HG03575 (cell line): ENCODE measurements around the gene PPP1R16B.

Experiments used
- ATAC-seq: cut with Tn5 transposase; IDR thresholded peaks from one replicate; pipeline ENCODE4 v1.9.1; 2021; ENCODE audit not compliant: unreplicated experiment, insufficient number of reproducible peaks, low FRiP score; ENCODE audit errors: extremely low read depth

PPP1R16B gene

DNA sequence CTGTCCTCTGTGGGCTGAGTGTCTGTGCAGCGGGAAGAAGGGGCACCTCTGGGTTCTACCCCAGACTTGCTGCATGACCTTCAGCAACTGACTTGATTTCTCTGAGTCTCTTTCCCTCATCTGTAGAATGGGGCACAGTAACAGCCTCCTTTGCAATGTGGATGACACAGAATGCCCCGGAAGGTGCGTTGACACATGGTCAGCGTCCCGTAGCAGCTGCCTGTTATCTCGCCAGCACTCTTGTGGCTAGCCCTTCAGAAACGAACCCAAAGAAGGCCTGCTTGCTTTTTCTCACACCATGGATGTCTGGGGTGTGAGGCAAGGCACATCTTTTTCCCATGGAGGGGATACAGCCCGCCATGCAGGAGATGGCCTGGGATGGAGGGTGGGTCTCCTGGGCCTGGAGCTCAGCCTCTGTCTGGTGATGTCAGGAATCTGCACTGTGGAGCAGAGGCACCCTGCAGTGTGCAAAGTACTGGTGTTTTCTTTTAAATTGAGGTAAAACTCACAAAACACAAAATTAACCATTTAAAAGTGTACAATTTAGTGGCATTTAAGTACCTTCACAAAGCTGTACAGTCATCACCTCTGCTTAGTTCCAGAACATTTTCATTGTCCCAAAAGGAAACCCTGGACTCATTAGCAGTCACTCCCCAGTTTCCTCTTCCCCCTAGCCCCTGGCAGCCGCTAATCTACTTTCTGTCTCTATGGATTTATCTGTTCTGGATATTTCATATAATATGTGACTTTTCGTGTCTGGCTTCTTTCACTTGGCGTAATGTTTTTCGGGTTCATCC lies 61.0 kb downstream of the PPP1R16B start:
- no peak for ATAC-seq

- no peak for ATAC-seq
Observed at GRCh38 chr20:38867062-38867359, 61.5 kb downstream of the PPP1R16B start.

DNA sequence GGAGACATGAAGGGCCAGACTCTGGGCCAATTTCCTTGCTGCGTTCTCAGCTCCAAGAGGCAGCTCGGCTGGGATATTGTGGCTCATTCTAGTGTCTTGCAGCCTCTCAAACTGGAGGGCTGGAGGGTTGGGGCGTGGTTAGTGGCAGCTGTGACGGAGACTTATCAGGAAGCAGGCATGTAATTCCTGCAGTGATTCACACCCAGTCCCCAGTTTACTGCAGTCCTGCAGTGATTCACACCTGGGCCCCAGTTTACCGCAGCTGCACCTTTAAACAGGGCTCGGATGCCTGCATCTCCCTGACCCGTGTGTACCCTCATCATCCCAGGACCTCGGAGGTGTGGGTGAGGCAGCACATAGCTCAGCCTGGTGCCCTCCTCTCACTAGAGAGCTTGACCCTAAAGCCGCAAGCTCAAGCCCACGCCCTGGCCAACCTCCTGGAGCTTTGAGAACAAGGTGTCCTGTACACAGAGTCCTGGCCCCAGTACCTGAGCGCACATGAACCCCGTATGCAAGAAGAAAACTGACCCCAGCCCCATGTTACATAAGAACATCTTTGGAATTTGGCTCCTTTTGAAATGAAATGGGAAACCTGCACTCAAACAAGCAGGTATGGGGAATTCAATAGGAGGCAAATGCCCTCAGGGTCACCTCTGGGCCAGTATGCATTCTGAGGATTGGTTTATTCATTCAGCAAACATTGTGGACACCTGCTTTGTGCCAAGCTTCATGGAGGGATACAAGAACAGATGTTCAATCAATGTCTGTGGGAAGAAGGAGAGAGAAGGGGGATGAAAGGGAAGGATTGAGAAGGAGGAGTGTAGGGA lies 65.4 kb downstream of the PPP1R16B start:
- no peak for ATAC-seq

DNA sequence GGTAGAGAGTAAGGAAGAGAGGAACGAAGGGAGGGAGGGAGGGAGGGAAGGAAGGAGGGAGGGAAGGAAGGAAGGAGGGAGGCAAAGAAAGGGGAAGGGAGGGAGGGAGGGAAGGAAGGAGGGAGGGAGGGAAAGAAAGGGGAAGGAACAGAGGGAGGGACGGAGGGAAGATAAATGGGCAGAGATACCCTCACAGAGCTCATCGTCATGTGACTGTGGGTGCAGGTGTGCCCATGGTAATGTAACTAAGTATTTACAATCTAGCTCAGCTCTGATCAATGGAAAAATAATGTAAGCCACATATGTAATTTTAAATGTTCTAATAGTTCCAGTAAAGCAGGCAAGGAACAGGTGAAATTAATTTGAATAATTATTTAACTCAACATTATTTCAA lies 66.1 kb downstream of the PPP1R16B start:
- ATAC-seq = no peak

DNA sequence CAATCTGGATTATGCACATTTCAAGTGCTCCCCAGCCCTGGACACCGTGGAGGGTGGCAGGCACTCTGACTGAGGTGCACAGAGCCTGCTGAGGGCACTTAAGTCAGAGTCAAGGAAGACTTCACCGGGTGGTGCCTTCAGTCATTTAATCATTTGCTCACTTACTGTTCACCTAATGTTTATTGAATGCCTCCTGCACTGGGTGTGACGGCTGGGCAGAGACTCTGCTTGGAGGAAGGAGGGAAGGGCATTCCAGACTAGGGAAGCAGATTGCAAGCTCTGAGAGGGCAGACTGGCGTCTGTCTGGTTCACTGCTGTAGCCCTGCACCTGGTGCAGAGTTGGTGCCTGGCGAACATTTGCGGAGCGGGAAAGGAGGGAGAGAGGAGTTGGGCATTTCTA lies 66.5 kb downstream of the PPP1R16B start:
- no peak for ATAC-seq

DNA sequence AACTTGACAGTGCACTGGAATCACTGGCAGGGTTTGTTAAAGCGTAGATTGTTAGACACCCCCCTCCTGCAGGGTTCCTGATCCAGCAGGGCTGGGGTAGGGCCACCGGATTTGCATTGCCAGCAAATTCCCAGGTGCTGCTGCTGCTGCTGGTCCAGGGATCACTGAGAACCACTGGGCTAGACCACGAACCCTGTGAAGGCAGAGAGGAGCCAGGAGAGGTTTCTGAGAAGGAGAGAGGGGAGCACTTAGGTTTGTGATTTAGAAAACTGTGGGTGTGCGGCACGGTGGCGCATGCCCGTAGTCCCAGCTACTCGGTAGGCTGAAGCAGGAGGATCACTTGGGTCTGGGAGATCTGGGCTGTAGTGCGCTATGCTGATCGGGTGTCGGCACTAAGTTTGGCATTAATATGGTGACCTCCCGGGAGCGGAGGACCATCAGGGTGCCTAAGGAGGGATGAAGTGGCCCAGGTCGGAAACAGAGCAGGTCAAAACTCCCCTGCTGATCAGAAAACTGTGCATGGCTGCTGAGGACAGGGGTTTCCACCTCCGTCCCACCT lies 67.1 kb downstream of the PPP1R16B start:
- ATAC-seq = no peak

DNA sequence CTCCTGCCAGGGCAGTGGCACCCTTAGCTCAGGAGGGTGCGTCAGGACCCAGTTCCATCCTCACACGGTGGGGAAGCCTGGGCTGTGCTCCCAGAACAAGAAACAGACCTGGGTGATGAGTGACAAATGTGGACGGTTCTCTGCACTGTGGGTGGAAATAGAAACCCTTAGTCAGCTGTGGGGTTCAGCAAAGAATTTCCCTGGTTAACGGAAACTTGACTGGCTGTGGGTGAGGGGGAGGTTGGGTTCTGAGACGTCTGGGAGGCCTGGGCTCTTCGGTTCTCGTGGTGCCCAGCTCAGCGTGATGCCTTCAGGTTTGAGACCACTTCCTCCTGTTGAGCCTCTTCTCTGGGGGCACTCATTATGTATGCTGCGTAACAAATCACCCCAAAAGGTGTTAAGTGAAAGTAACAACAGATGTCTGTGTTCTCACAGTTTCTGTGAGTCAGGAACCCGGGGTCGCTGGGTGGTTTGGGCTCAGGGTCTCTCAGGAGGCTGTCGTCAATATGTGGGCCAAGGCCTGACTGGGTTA lies 67.6 kb downstream of the PPP1R16B start:
- ATAC-seq = peak; percentile 29

GRCh38 chr20:38874460-38875174 lies 69.1 kb downstream of the PPP1R16B start:
- no peak for ATAC-seq

DNA sequence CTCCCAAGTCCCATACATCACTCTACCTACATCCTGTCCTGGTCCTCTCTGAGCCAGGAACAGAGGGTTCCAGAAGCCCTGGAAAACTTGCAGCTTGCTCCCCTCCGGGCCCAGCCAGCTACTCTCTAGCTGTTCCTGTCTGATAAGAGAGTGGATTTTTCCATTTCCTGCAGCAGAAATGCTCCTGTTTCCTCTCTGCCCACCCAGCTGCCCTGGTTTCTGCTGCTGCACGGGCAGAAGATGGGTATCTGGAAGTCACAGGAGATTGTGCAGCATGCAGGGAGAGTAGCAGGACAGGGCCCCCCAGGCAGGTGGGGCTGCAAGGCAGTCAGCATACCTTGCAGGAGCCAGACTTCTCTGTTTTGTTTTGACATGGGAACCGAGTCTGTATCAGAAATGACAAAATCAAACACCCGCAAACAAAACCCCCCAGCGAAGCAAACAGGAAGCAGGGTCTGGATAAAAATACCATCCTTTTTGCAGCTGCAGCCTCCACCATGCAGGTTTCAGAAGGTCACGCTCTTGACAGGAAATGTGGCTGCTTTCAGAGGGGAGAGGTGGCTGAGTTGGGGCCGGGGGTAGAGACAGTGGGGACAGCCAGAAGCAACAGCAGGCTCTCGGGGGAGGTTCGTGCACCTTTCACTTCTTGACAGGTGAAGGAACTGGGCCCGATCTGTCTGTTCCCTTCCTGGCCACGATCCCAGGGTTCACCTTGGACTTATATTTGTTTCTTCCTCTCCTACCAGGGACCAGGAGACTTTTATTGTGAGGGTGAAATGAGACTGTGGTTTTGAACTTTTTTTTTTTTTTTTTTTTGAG lies 69.9 kb downstream of the PPP1R16B start:
- ATAC-seq = peak; percentile 45

DNA sequence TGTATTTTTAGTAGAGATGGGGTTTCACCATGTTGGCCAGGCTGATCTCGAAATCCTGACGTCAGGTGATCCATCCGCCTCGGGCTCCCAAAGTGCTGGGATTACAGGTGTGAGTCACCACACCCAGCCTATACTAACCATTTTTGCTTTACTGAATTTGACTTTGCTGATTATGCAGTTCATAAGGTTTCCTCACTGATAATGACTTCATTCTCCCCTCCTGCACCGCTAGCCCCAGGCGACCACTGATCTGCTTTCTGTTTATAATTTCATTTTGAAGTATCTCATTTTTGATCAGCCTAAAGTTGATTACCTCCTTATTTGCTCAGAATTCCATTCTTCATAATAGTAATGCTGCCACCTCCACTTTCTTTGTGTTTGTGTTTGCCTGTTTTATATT lies 72.0 kb downstream of the PPP1R16B start:
- no peak for ATAC-seq

- no peak for ATAC-seq
Observed at GRCh38 chr20:38878866-38879265, 73.4 kb downstream of the PPP1R16B start.

DNA sequence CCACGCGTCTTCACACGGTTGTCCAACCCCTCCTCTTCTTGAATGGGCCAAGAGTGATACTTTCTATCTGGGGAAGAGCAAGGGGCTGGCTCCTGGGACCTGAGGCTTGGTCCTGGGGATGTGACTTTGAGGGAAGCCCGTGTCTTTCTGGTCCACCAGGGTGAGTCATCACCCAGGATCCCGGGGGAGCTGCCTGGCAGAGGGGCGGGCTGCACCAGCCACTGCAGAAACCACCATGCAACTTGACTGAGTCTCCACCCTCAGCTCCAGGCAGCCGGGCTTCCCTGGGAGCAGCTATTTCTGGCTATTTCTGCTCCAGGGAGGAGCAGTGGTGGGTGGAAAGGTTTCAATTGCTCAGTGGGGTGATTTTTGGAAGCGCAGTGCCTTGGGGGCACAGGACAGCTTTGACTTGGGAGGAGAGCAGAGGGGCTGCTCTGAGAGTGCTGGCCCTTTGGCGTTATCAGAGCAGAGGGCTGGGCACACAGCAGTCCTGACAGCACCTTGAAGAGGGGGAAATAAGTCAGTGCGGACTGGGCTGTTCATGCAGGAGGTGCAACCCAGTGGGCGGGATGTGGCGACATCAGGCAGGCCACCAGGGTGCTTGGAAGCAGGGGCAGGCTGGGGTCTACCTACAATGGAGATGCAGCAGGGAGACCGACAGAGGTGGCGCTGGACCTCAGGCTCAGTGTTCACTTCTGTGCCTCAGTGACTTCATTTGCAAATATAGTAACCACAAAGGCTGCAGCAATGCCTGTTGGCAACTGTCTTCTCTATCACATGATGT lies 75.6 kb downstream of the PPP1R16B start:
- no peak for ATAC-seq

DNA sequence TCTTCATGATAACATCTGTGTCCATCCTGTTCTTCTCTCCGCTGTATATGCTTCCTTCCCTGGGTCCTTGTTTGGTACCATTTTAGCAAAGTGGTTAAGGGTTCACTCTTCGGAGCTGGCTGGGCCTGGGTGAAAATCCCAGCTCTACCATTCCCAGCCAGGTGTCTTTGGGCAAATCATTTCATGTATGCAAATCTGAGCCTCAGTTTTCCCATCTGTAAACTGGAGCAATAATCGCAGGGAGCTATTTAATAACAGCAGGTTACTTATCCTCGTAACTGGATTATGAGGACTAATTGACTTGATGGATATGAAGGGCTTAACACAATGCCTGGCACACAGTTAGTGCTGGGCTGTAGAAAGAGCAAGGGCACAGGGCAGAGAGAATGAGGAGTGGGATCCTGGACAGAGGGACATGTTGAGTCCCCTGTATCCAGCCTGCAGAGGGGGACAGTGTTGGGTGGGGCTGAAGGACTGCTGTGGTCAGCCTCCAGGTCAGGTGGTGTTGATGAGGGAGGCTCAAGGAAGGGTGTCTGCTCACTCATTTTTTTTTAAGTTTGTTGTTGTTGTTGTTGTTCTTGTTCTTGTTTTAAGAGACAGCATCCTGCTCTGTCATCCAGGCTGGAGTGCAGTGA lies 76.4 kb downstream of the PPP1R16B start:
- ATAC-seq = no peak

GRCh38 chr20:38882600-38882999 lies 77.1 kb downstream of the PPP1R16B start:
- no peak for ATAC-seq

- ATAC-seq = no peak
Observed at GRCh38 chr20:38883081-38883980, 77.8 kb downstream of the PPP1R16B start.

- ATAC-seq = no peak
Observed at GRCh38 chr20:38883981-38884733, 78.7 kb downstream of the PPP1R16B start.
